ENCODE measurements around the gene RER1.

Gene RER1

GRCh38 chr1:2375923-2376260 is 15.7 kb upstream of the RER1 start:
- DNase-seq (ENCODE audit: low spot score): no peak

GRCh38 chr1:2376261-2376741 is 15.3 kb upstream of the RER1 start:
- no peak for DNase-seq (ENCODE audit: low spot score)

GRCh38 chr1:2376931-2377672 is 14.5 kb upstream of the RER1 start:
- DNase-seq (ENCODE audit: low spot score): no peak

GRCh38 chr1:2377751-2378440 is 13.7 kb upstream of the RER1 start:
- no peak for DNase-seq (ENCODE audit: low spot score)

GRCh38 chr1:2378441-2378851 is 13.2 kb upstream of the RER1 start:
- no peak for DNase-seq (ENCODE audit: low spot score)

- no peak for DNase-seq (ENCODE audit: low spot score)
Observed at GRCh38 chr1:2378956-2379732, 12.5 kb upstream of the RER1 start.

GRCh38 chr1:2379733-2380404 is 11.8 kb upstream of the RER1 start:
- no peak for DNase-seq (ENCODE audit: low spot score)

GRCh38 chr1:2380816-2381591 is 10.6 kb upstream of the RER1 start:
- no peak for DNase-seq (ENCODE audit: low spot score)

- DNase-seq (ENCODE audit: low spot score): peak; percentile 99
Observed at GRCh38 chr1:2381741-2382620, 9.7 kb upstream of the RER1 start.

GRCh38 chr1:2382621-2383361 is 8.8 kb upstream of the RER1 start:
- peak; percentile 91 for DNase-seq (ENCODE audit: low spot score)

- no peak for DNase-seq (ENCODE audit: low spot score)
Observed at GRCh38 chr1:2383576-2383975, 8.1 kb upstream of the RER1 start.

- DNase-seq (ENCODE audit: low spot score): no peak
Observed at GRCh38 chr1:2384130-2384860, 7.3 kb upstream of the RER1 start.

GRCh38 chr1:2384941-2385481 is 6.6 kb upstream of the RER1 start:
- peak; percentile 55 for DNase-seq (ENCODE audit: low spot score)

GRCh38 chr1:2385606-2386280 is 5.9 kb upstream of the RER1 start:
- DNase-seq (ENCODE audit: low spot score): no peak

- no peak for DNase-seq (ENCODE audit: low spot score)
Observed at GRCh38 chr1:2386636-2387611, 4.7 kb upstream of the RER1 start.

- DNase-seq (ENCODE audit: low spot score): no peak
Observed at GRCh38 chr1:2388004-2388913, 3.4 kb upstream of the RER1 start.

Data from HuH-7 (cell line).